Measurements from ENCODE around the gene SEMA3D. TPM values are rescaled to one million over a fixed set of nuclear protein-coding genes. Genes with fewer than 3 reads are reported as not detected.

Gene SEMA3D
- total RNA-seq, 6 experiments from 2014 or later = 0.18 to 1.3 (median 0.30) TPM

DNA sequence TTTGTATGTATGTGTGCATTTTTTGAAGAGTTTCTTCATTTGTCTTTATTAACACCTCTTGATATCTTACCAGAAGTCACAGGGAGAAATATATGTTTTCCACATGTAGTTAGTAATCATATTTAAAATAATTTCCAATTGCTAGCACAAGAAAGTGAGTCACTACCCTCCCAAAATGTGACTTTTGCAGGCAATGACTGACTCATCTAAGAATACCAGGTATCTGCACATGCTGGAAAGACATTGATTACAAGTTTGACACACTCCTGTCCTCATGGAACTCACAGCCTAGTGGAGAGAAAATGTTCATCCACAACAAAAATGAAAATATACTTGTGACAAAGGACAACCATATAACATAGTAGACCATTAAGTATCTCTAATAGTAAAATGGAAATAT, 82.9 kb downstream of the SEMA3D start:
- DNase-seq (no peak), ATAC-seq (no peak)
- Histone ChIP-seq H3K4me1 (no peaks in the 10 kb centered on the region), H3K36me3 (no peaks in the 10 kb centered on the region), H3K9me3 (no peaks in the 10 kb centered on the region), H3K4me3 (no peak overlapping the region), H3K27ac (no peak overlapping the region), H3K27me3 (no peaks in the 10 kb centered on the region)
- TF ChIP-seq CTCF (IDR thresholded peaks at IDR 0.05) (no peak), POLR2A (IDR thresholded peaks at IDR 0.05) (no peak)
- intact Hi-C loops (cut with DNase I) = no loop called here

DNA sequence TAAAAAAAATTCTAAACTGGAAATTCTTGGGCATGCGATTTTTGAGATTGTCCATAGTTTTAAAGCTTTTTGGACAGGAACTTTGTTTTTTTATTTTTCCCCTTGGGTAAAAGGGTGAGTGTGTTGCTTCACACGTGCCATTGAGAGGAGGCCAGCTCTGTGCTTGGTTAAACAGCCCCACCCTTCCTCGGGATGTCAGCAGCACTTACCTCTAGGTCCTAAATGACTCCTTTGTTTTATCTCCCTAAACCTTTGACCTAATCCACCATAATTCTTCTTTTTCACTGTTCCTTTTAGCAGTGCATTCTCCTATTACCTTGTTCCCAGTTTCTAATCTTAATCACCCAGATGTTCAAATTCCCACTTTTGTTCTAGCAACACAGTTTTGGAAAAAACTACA, 83.5 kb downstream of the SEMA3D start:
- H3K4me1 ChIP-seq = no peaks in the 10 kb centered on the region
- intact Hi-C loops (cut with DNase I) = no loop called here
- DNase-seq (no peak), ATAC-seq (no peak)
- no peaks in the 10 kb centered on the region for H3K27me3 ChIP-seq
- WGBS (ENCODE audit: insufficient coverage, low coverage, low lambda C conversion rate, missing lambda C conversion rate) = 25% methylated on average over 3 of the region's 3 CpGs
- no peak overlapping the region for H3K27ac ChIP-seq
- TF ChIP-seq POLR2A (IDR thresholded peaks at IDR 0.05) = no peak
- TF ChIP-seq CTCF (IDR thresholded peaks at IDR 0.05) = no peak
- H3K9me3 ChIP-seq = no peaks in the 10 kb centered on the region
- H3K36me3 ChIP-seq = no peaks in the 10 kb centered on the region
- H3K4me3 ChIP-seq = no peak overlapping the region

DNA sequence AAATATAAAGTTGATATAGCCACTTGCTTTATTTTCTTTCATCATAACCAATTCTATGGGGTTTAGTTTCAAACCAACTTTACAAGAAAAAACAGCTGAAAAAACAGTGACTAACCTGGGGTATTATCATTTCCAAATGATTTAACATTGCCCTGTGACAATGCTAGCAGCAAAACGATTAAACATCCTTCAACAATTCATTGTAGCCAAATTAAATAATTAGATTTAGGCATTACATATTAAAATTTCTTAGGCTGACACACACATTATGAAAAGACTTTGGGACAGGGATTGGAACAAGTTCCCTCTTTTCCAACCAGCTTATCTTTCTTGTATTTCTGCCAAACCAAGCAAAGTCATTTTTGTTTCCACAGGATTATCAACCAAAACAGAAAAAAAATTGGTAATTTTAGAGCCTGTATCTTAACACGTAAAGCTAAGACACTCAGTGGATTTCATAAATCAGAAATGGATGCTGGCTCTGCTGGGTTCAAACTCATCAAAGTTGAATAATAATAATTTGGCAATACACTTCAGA, 84.0 kb downstream of the SEMA3D start:
- Histone ChIP-seq H3K27ac (no peak overlapping the region), H3K27me3 (no peaks in the 10 kb centered on the region), H3K9me3 (no peaks in the 10 kb centered on the region), H3K4me3 (no peak overlapping the region), H3K4me1 (no peaks in the 10 kb centered on the region), H3K36me3 (no peaks in the 10 kb centered on the region)
- 15% methylated on average over 2 of the region's 2 CpGs for WGBS (ENCODE audit: insufficient coverage, low coverage, low lambda C conversion rate, missing lambda C conversion rate)
- intact Hi-C loops (cut with DNase I) = no loop called here
- TF ChIP-seq POLR2A (IDR thresholded peaks at IDR 0.05) (no peak), CTCF (IDR thresholded peaks at IDR 0.05) (no peak)
- no peak for ATAC-seq
- DNase-seq = no peak

- no peaks in the 10 kb centered on the region for H3K36me3 ChIP-seq
- no peak for ATAC-seq
- TF ChIP-seq CTCF (IDR thresholded peaks at IDR 0.05) = no peak
- TF ChIP-seq POLR2A (IDR thresholded peaks at IDR 0.05) = no peak
- intact Hi-C loops (cut with DNase I) = no loop called here
- H3K4me1 ChIP-seq = no peaks in the 10 kb centered on the region
- WGBS (ENCODE audit: insufficient coverage, low coverage, low lambda C conversion rate, missing lambda C conversion rate) = 48% methylated on average over 2 of the region's 2 CpGs
- H3K4me3 ChIP-seq = no peak overlapping the region
- no peaks in the 10 kb centered on the region for H3K9me3 ChIP-seq
- no peaks in the 10 kb centered on the region for H3K27me3 ChIP-seq
- no peak overlapping the region for H3K27ac ChIP-seq
- DNase-seq = no peak
These were observed 85.5 kb downstream of the SEMA3D start for GRCh38 chr7:85101347-85101746.

DNA sequence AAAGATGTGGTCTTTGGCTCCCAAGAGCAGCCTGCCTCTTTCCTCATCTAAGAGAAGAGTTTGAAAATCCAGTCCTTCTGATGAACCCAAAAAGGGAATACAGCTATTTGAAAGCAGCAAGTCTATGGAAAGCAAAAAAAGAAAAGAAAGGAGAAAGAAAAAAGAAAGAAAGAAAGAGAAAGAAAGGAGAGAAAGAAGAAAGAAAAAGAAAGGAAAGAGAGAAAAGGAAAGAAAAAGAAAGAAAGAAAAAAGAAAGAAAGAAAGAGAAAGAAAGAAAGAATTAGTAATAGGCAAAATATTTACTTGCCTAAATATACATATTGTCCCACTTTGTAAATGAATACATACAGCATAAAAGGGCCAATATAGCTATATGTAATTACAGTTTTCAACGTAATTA, 89.0 kb downstream of the SEMA3D start:
- intact Hi-C loops (cut with DNase I) = no loop called here
- no peaks in the 10 kb centered on the region for H3K36me3 ChIP-seq
- no peaks in the 10 kb centered on the region for H3K27me3 ChIP-seq
- H3K4me3 ChIP-seq = no peak overlapping the region
- no peaks in the 10 kb centered on the region for H3K9me3 ChIP-seq
- H3K4me1 ChIP-seq = no peaks in the 10 kb centered on the region
- ATAC-seq (no peak), DNase-seq (no peak)
- 26% methylated on average over 1 of the region's 1 CpG for WGBS (ENCODE audit: insufficient coverage, low coverage, low lambda C conversion rate, missing lambda C conversion rate)
- TF ChIP-seq POLR2A (IDR thresholded peaks at IDR 0.05) (no peak), CTCF (IDR thresholded peaks at IDR 0.05) (no peak)
- no peak overlapping the region for H3K27ac ChIP-seq
